ENCODE results near the gene CPE.

GRCh38 chr4:165383591-165384073, 4.8 kb downstream of the CPE start:
- TF ChIP-seq CEBPB (IDR thresholded peaks at IDR 0.05; ENCODE audit: low read depth) (no peak), RAD21 (IDR thresholded peaks at IDR 0.05; ENCODE audit: low read depth) (no peak), TCF7L2 (IDR thresholded peaks at IDR 0.05; ENCODE audit: borderline replicate concordance, extremely low read depth, insufficient read depth, insufficient read length) (no peak), POLR2A (IDR thresholded peaks at IDR 0.05; ENCODE audit: borderline replicate concordance, extremely low read depth, insufficient read depth, insufficient read length) (no peak), POLR2AphosphoS5 (IDR thresholded peaks at IDR 0.05; ENCODE audit: low read depth, low read length) (no peak), ZFX (IDR thresholded peaks at IDR 0.05) (no peak), SIN3A (IDR thresholded peaks at IDR 0.05; ENCODE audit: low read depth) (no peak)

Measured in HCT116 (cell line).